HEK293T (cell line): Measurements from ENCODE around the gene LRRFIP1.

Source experiments
- ARNT ChIP-seq: fragments of 450-650 bp; IDR thresholded peaks from 2 replicates; pipeline ENCODE4 v1.6.1; 2017; ENCODE audit warnings: mild to moderate bottlenecking
- BHLHE40 ChIP-seq: fragments of 450-650 bp; IDR thresholded peaks from 2 replicates; pipeline ENCODE4 v1.6.1; 2016; ENCODE audit warnings: mild to moderate bottlenecking, moderate library complexity, borderline replicate concordance
- CTBP1 ChIP-seq: fragments of 450-650 bp; IDR thresholded peaks from 2 replicates; pipeline ENCODE4 v1.6.1; 2016; ENCODE audit warnings: borderline replicate concordance
- ELF4 ChIP-seq: fragments of 450-650 bp; IDR thresholded peaks from 2 replicates; pipeline ENCODE4 v1.6.1; 2017; ENCODE audit warnings: antibody characterized with exemption
- FOXA1 ChIP-seq: fragments of 450-650 bp; IDR thresholded peaks from 2 replicates; pipeline ENCODE4 v1.6.1; 2016; ENCODE audit warnings: mild to moderate bottlenecking
- FOXK2 ChIP-seq: fragments of 450-650 bp; IDR thresholded peaks from 2 replicates; pipeline ENCODE4 v1.6.1; 2016; ENCODE audit warnings: mild to moderate bottlenecking
- FOXM1 ChIP-seq: fragments of 450-650 bp; IDR thresholded peaks from 2 replicates; pipeline ENCODE4 v1.6.1; 2017; ENCODE audit warnings: mild to moderate bottlenecking, borderline replicate concordance
- NFRKB ChIP-seq: fragments of 450-650 bp; IDR thresholded peaks from 2 replicates; pipeline ENCODE4 v1.6.1; 2016; ENCODE audit warnings: mild to moderate bottlenecking, moderate library complexity
- SP1 ChIP-seq: fragments of 450-650 bp; IDR thresholded peaks from 2 replicates; pipeline ENCODE4 v1.6.1; 2017
- TARDBP ChIP-seq: fragments of 450-650 bp; IDR thresholded peaks from 2 replicates; pipeline ENCODE4 v1.6.1; 2016

- TF ChIP-seq FOXK2 (no peak), BHLHE40 (no peak), NFRKB (no peak), SP1 (no peak), FOXA1 (no peak), TARDBP (no peak), ELF4 (no peak), ARNT (no peak), CTBP1 (no peak), FOXM1 (no peak)
These were observed 107.7 kb downstream of the LRRFIP1 start for GRCh38 chr2:237734905-237735623.
